Measurements from ENCODE around the gene OR13A1.

GRCh38 chr10:45313264-45313873, 2.0 kb downstream of the OR13A1 start:
- TF ChIP-seq CTCF (IDR thresholded peaks at IDR 0.05; ENCODE audit: low read length) (no peak), EZH2phosphoT487 (IDR thresholded peaks at IDR 0.05; ENCODE audit: low read length) (no peak)
